Adrenal gland (tissue), 12 donors: ENCODE data around the gene EXOC3L2. TPM values are rescaled to one million over a fixed set of nuclear protein-coding genes. Genes with fewer than 3 reads are reported as not detected.
A peak's percentile ranks its signal among the peaks of the same experiment; 100 is the strongest.

Source experiments
- DNase-seq, 7 donors: peaks; one replicate each; pipeline ENCODE4 v3.0.0-alpha.2; 2019 to 2020
- H3K27ac ChIP-seq, 5 donors: fragments of 200-600 bp; sonication (generic) in 4 of 5; 1 replicate in 3 of 5; 2 replicates in 2 of 5; pipeline versions ENCODE4 v1.5.1 to v1.8.0; 2016 to 2020; ENCODE audit warnings: mild to moderate bottlenecking in 1 of 5
- H3K27me3 ChIP-seq: fragments of 200-600 bp; 2 replicates; pipeline ENCODE4 v1.8.0; 2021
- H3K36me3 ChIP-seq, 2 donors: fragments of 200-600 bp; replicated peaks in 1 of 2; 1 replicate in 1 of 2; 2 replicates in 1 of 2; pipeline versions ENCODE4 v1.5.1 to v1.8.0; 2018 to 2022
- H3K4me1 ChIP-seq, 2 donors: fragments of 200-600 bp; replicated peaks in 1 of 2; 1 replicate in 1 of 2; 2 replicates in 1 of 2; pipeline versions ENCODE4 v1.5.1 to v1.8.0; 2018 to 2021
- H3K4me3 ChIP-seq, 4 donors: fragments of 200-600 bp; sonication (generic) in 3 of 4; one replicate each; pipeline ENCODE4 v1.5.1; 2016 to 2018
- H3K9me3 ChIP-seq, 3 donors: fragments of 200-600 bp; sonication (generic) in 1 of 3; replicated peaks in 1 of 3; 1 replicate in 2 of 3; 2 replicates in 1 of 3; pipeline versions ENCODE4 v1.5.1 to v1.8.0; 2016 to 2021
- POLR2A ChIP-seq, 2 donors: fragments of 450-650 bp; IDR thresholded peaks; one replicate each; pipeline ENCODE4 v1.6.1; 2017; ENCODE audit warnings: antibody characterized with exemption in 2 of 2, mild to moderate bottlenecking in 2 of 2, moderate library complexity in 1 of 2
- WGBS, 4 donors: extraction: QIAGEN DNeasy Blood & Tissue Kit in 2 of 4; methylation state at CpG; one replicate each; pipeline versions ENCODE4 v1.1.5 to v1.1.7; 2013 to 2017; 5-methylcytosine and 5-hydroxymethylcytosine counted together
- intact Hi-C, 2 donors: fragments of 100-400 bp; cut with DNase I; formaldehyde crosslinking; loops; one replicate each; pipeline versions ENCODE4 v1.14.1 to v1.15.0; 2022 to 2023
- polyA plus RNA-seq, 3 donors: library from polyadenylated mRNA; stranded (reverse); fragments of 200-250 nt in 2 of 3; fragments of 350-450 nt in 1 of 3; fragmentation: Illumina TruSeq in 1 of 3; extraction: RNeasy Lipid Tissue Mini Kit (QIAGEN cat#74804) in 1 of 3; gene quantifications; one replicate each; pipeline ENCODE4 v1.2.3, GENCODE V29; 2013 to 2014
- total RNA-seq, 9 donors: library from RNA; depleted of rRNA in 4 of 9; stranded (reverse); fragments of >200 nt in 4 of 9; fragments of 120-200 nt in 1 of 9; fragmentation: NEBNext Ultra II Directional in 1 of 9; extraction: Animal tissue kit (Norgen Biotek cat#: 25700) in 1 of 9; gene quantifications; one replicate each; pipeline versions ENCODE4 v1.1.0 to v1.2.4, GENCODE V29; 2013 to 2023
- TF ChIP-seq, protein P1 (sequence below), 6 experiments: fragments of 450-650 bp in 4 of 6; fragments of 200-600 bp in 2 of 6; sonication (generic) in 1 of 6; IDR thresholded peaks; 1 replicate in 5 of 6; 2 replicates in 1 of 6; pipeline versions ENCODE4 v1.5.1 to v1.8.0; 2016 to 2021; ENCODE audit warnings: antibody characterized with exemption in 6 of 6, mild to moderate bottlenecking in 2 of 6, moderate library complexity in 1 of 6
- donor health status: healthy with polysubstance abuse.
- donor health status: Bipolar disorder and iron deficiency.
- donor health status: DM: yes; HTN: yes; CAD: no.
- donor health status: DM: no; HTN: no; CAD: no.
- donor health status: DM: no; HTN: no; CAD: no.
- donor health status: DM: yes; HTN: yes; CAD: no.

EXOC3L2 gene
- total and polyA plus RNA-seq, 12 donors, result 2.1 to 26.4 (median 16.3) TPM

- Histone ChIP-seq H3K36me3 (no peaks in the 10 kb centered on the region), H3K4me1 (peaks cover 0 to 8% of the 10 kb centered on the region in 2 donors), H3K4me3 (peak overlapping the region in 1 of 4 donors; percentile 32), H3K9me3 (no peaks in the 10 kb centered on the region), H3K27ac (peak overlapping the region in 1 of 5 donors; percentile 87), H3K27me3 (no peaks in the 10 kb centered on the region)
- no peak for DNase-seq
- 43 to 49% (median 46%) methylated on average over 15 of the region's 15 CpGs for WGBS, 4 donors
- TF ChIP-seq, protein P1, sequence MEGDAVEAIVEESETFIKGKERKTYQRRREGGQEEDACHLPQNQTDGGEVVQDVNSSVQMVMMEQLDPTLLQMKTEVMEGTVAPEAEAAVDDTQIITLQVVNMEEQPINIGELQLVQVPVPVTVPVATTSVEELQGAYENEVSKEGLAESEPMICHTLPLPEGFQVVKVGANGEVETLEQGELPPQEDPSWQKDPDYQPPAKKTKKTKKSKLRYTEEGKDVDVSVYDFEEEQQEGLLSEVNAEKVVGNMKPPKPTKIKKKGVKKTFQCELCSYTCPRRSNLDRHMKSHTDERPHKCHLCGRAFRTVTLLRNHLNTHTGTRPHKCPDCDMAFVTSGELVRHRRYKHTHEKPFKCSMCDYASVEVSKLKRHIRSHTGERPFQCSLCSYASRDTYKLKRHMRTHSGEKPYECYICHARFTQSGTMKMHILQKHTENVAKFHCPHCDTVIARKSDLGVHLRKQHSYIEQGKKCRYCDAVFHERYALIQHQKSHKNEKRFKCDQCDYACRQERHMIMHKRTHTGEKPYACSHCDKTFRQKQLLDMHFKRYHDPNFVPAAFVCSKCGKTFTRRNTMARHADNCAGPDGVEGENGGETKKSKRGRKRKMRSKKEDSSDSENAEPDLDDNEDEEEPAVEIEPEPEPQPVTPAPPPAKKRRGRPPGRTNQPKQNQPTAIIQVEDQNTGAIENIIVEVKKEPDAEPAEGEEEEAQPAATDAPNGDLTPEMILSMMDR (IDR thresholded peaks at IDR 0.05), result no peak
- TF ChIP-seq POLR2A (IDR thresholded peaks at IDR 0.05), result no peak
- intact Hi-C loops, result no loop called here
These were observed 943 bp downstream of the EXOC3L2 start for GRCh38 chr19:45244133-45244794.

DNA sequence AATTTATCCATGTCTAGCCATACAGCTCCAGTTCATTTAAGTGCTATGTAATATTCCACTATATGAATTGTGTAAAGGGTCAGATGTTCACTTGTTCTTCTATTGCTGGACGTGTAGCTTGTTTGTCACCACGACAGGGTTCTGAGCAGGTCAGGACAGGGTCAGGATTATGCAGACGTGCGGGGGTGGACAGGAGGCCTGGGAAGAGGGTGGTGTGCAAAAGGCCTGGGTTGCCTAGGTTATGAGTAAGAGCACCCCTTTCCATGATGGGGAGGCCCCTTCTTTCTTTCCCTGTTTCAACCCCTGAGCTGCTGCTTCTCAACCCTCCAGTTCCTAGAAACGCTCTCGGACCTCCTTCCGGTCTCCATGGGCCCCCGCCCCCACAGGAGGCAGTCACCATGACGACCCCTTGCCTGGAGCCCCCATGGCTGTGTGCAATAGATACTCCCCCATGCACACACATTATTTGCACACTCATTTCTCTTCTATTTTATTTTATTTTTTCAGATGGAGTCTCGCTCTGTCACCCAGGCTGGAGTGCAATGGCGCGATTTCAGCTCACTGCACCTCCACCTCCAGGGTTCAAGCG is 2.0 kb downstream of the EXOC3L2 start:
- H3K4me3 ChIP-seq, result no peak overlapping the region
- no peaks in the 10 kb centered on the region for H3K36me3 ChIP-seq
- H3K9me3 ChIP-seq, result no peaks in the 10 kb centered on the region
- no peak overlapping the region for H3K27ac ChIP-seq
- TF ChIP-seq, protein P1 (IDR thresholded peaks at IDR 0.05), result no peak
- TF ChIP-seq POLR2A (IDR thresholded peaks at IDR 0.05), result no peak
- DNase-seq, result no peak
- intact Hi-C loops, result no loop called here
- 69 to 76% (median 71%) methylated on average over 13 of the region's 13 CpGs for WGBS, 4 donors
- H3K27me3 ChIP-seq, result no peaks in the 10 kb centered on the region
- peaks cover 0 to 8% of the 10 kb centered on the region in 2 donors for H3K4me1 ChIP-seq

- 79 to 98% (median 80%) methylated on average over 7 to 25 of the region's 25 CpGs for WGBS, 4 donors
- Histone ChIP-seq H3K36me3 (no peaks in the 10 kb centered on the region), H3K4me1 (peaks cover 0 to 8% of the 10 kb centered on the region in 2 donors), H3K27me3 (peaks cover 7% of the 10 kb centered on the region), H3K4me3 (no peak overlapping the region), H3K27ac (no peak overlapping the region), H3K9me3 (no peaks in the 10 kb centered on the region)
- TF ChIP-seq, protein P1 (IDR thresholded peaks at IDR 0.05), result no peak
- no peak for TF ChIP-seq POLR2A (IDR thresholded peaks at IDR 0.05)
- DNase-seq, result no peak
- intact Hi-C loops, result no loop called here
These were observed 6.7 kb downstream of the EXOC3L2 start for GRCh38 chr19:45238556-45238955.

- TF ChIP-seq, protein P1 (IDR thresholded peaks at IDR 0.05), result no peak
- TF ChIP-seq POLR2A (IDR thresholded peaks at IDR 0.05), result no peak
- Histone ChIP-seq H3K9me3 (no peaks in the 10 kb centered on the region), H3K27ac (peak overlapping the region in 1 of 5 donors; percentile 58), H3K4me1 (no peaks in the 10 kb centered on the region), H3K27me3 (peaks cover 9% of the 10 kb centered on the region), H3K4me3 (no peak overlapping the region), H3K36me3 (no peaks in the 10 kb centered on the region)
- intact Hi-C loops, result no loop called here
- DNase-seq, result no peak
- 17 to 25% (median 18%) methylated on average over 7 to 8 of the region's 8 CpGs for WGBS, 4 donors
These were observed 9.7 kb downstream of the EXOC3L2 start for GRCh38 chr19:45235485-45235884.
